ENCODE measurements around the gene FNBP1.
A peak's percentile ranks its signal among the peaks of the same experiment; 100 is the strongest.

The FNBP1 gene

DNA sequence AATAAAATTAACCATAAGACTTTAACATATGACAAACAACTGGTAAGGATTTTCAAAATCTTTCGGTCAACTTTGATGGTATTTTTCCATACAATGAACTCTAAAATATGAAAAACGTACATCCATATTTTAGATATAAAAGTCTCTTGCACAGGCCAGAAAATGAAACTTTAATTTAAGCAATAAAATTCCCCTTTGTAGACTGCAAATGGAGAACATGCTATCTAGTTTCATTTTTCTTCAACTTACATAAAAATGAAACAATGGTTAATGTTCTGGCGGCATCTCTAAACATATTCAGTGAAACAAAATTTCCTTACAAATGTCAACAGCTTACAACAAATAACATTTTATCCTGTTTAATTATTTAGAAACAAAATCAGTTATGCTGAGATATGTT is 123.7 kb downstream of the FNBP1 start:
- no peak overlapping the region for H3K4me3 ChIP-seq (replicated peaks; ENCODE audit: low read depth, low read length)
- DNase-seq (ENCODE audit: extremely low read depth, low read depth), result no peak
- TF ChIP-seq, protein P1, sequence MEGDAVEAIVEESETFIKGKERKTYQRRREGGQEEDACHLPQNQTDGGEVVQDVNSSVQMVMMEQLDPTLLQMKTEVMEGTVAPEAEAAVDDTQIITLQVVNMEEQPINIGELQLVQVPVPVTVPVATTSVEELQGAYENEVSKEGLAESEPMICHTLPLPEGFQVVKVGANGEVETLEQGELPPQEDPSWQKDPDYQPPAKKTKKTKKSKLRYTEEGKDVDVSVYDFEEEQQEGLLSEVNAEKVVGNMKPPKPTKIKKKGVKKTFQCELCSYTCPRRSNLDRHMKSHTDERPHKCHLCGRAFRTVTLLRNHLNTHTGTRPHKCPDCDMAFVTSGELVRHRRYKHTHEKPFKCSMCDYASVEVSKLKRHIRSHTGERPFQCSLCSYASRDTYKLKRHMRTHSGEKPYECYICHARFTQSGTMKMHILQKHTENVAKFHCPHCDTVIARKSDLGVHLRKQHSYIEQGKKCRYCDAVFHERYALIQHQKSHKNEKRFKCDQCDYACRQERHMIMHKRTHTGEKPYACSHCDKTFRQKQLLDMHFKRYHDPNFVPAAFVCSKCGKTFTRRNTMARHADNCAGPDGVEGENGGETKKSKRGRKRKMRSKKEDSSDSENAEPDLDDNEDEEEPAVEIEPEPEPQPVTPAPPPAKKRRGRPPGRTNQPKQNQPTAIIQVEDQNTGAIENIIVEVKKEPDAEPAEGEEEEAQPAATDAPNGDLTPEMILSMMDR (IDR thresholded peaks at IDR 0.05; ENCODE audit: low read depth, low read length, missing control alignments), result no peak

DNA sequence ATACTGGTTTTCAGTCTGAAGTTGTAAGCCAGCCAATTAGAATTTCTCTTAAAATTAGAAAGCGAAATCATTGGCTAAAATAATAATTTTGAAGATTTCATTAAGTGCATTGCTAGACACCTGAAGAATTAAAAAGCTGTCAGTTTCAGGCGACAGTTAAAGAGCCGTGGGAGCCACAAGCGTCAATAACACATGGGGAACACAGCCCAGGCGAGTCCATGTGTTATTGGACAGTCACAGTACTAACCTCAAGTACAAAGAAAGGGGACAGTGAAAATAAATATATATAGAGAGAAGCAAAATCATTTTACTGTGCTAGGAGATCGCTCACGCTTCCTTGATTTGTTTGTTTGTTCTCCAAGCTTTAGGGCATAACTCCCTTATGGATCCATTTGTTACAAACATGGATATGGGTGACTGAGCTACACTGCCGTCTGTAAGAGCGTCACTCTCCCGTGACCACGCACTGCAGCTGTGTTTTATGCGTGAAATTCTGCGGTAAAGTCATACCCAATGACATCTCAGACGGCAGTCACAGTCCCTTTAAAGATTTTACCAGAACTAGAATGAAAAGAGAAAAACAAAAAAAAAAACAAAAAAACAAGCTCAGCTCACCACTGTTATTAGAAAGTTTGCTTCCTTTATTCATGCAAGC is 124.6 kb downstream of the FNBP1 start:
- no peak for DNase-seq (ENCODE audit: extremely low read depth, low read depth)
- TF ChIP-seq, protein P1 (IDR thresholded peaks at IDR 0.05; ENCODE audit: low read depth, low read length, missing control alignments), result no peak
- H3K4me3 ChIP-seq (replicated peaks; ENCODE audit: low read depth, low read length), result no peak overlapping the region

DNA sequence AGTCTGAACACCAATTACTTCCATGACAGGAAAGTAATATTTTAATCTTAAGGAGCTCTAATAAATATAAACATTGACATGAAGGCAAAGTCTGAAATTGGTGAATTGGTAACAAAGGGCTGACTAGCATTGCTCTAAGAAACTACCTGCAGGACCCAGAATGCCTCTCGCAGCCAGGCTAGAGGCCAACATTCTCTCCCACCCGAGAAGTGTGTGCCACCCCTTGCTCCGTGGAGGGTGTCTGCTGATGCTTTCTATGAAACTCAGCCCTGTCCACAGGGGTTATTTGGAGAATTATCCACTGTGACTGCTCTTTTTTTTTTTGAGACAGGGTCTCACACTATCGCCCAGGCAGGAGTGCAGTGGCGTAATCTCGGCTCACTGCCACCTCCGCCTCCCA is 126.3 kb downstream of the FNBP1 start:
- no peak overlapping the region for H3K4me3 ChIP-seq (replicated peaks; ENCODE audit: low read depth, low read length)
- TF ChIP-seq, protein P1 (IDR thresholded peaks at IDR 0.05; ENCODE audit: low read depth, low read length, missing control alignments), result no peak
- no peak for DNase-seq (ENCODE audit: extremely low read depth, low read depth)

DNA sequence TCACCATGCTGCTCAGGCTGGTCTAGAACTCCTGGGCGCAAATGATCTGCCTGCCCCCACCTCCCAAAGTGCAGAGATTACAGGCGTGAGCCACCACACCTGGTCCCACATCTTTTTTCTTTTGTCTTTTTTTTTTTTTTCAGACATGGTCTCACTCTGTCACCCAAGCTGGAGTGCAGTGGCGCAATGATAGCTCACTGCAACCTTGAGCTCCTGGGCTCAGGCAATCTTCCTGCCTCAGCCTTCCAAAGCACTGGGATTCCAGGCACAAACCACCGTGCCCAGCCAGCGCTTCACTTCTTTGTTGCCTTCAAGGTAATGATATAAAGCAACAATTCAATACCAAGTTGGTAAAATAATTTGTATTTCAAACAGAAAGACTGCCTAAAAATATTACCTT is 128.9 kb downstream of the FNBP1 start:
- TF ChIP-seq, protein P1 (IDR thresholded peaks at IDR 0.05; ENCODE audit: low read depth, low read length, missing control alignments), result no peak
- no peak for DNase-seq (ENCODE audit: extremely low read depth, low read depth)

DNA sequence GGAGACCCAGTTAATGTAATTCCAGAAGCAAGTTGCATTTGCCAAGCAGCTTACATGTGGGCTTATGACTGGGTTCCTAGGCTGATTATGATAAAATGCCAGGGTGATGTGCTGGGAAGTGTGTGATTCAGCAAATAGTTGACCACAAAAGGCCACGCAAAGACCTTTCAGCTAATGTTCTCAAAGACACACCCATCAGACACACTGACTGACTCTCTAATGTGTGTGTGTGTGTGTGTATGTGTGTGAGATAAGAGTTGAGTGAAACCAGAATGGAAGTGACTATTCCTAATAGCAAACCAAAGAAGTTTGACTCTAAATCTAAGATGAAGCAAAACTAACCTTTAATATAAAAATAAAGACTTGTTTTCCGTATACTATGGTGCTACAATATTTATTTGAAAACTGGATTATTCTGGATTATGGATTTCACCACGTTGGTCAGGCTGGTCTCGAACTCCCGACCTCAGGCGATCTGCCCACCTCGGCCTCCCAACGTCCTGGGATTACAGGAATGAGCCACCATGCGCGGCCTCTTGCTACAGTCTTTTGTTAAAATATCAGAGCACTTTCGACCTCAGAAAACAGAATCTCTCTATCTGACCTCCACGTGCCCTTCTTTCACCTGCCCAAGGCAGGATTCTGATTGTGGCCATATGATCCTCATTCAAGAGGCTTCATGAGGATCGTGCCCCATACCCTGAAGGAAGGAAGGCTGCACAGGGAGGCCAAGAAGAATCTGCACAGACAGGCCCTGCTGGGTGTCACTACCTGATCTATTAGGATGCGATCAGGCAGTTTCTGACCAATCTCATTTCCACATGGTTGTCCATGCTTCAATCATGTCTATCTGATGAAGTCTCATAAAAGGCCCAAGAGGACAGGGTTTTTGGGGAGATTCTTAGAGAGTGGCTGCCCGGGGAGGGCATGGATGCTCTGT is 132.1 kb downstream of the FNBP1 start:
- H3K4me3 ChIP-seq (replicated peaks; ENCODE audit: low read depth, low read length), result no peak overlapping the region
- TF ChIP-seq, protein P1 (IDR thresholded peaks at IDR 0.05; ENCODE audit: low read depth, low read length, missing control alignments), result no peak
- peak; percentile 97 for DNase-seq (ENCODE audit: extremely low read depth, low read depth)

More for the DNA sequence above, 128.9 kb downstream of the FNBP1 start:
- H3K4me3 ChIP-seq (replicated peaks; ENCODE audit: low read depth, low read length), result no peak overlapping the region

DNA sequence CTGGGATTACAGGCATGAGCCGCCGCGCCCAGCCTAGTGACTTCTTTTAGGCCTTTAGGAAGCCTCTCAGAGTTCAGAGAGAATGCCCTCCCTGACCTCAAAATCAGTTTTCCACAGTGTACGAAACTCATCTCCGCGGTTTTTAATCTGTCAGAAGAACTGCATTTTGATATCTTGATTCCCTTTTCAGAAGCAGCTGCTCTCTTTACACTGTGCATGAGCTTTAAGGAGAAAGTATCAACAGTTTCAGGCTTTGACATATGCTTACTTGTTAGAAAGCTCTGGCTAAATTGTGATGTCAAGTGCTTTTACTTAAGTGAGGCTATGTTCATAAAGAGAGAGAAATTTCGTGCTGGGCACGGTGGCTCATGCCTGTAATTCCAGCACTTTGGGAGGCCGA is 133.1 kb downstream of the FNBP1 start:
- H3K4me3 ChIP-seq (replicated peaks; ENCODE audit: low read depth, low read length), result no peak overlapping the region
- TF ChIP-seq, protein P1 (IDR thresholded peaks at IDR 0.05; ENCODE audit: low read depth, low read length, missing control alignments), result no peak
- DNase-seq (ENCODE audit: extremely low read depth, low read depth), result no peak
